NCI-H82 (cell line): Measurements from ENCODE around the gene PRKN.

ENCODE experiments used
- DNase-seq: peaks from one replicate; lab custom pipeline; 2025; lab: John Stamatoyannopoulos, UW

The PRKN gene

GRCh38 chr6:161305860-161306259 is 1421.7 kb downstream of the PRKN start:
- no peak for DNase-seq

- DNase-seq: no peak
Observed at GRCh38 chr6:161303628-161304340, 1423.8 kb downstream of the PRKN start.

- DNase-seq: no peak
Observed at GRCh38 chr6:161302949-161303348, 1424.6 kb downstream of the PRKN start.

GRCh38 chr6:161301338-161301737 is 1426.2 kb downstream of the PRKN start:
- DNase-seq: no peak

- DNase-seq: no peak
Observed at GRCh38 chr6:161300823-161301222, 1426.7 kb downstream of the PRKN start.

GRCh38 chr6:161299726-161300125 is 1427.8 kb downstream of the PRKN start:
- no peak for DNase-seq
